Activated T-helper 17 cell treated with anti-CD3 and anti-CD28 coated beads, Interleukin-2, amount 50 U/mL, for 72 hours (primary cell): ENCODE results near the gene SLC37A3. TPM values are rescaled to one million over a fixed set of nuclear protein-coding genes. Genes with fewer than 3 reads are reported as not detected.

Experiments
- ATAC-seq: fragments of 150-1000 bp; cut with Tn5 transposase; replicated peaks from 2 replicates; pipeline ENCODE4 v1.10.0; 2021; ENCODE audit warnings: mild to moderate bottlenecking, moderate library complexity
- H3K27ac Mint-ChIP-seq: one replicate; pipeline ENCODE4 v1.8.0; 2022; ENCODE audit warnings: mixed read lengths
- H3K27me3 Mint-ChIP-seq: one replicate; pipeline ENCODE4 v1.8.0; 2022; ENCODE audit warnings: mixed read lengths
- H3K36me3 Mint-ChIP-seq: one replicate; pipeline ENCODE4 v1.8.0; 2022; ENCODE audit warnings: low read depth, mild to moderate bottlenecking, mixed read lengths
- H3K4me1 Mint-ChIP-seq: one replicate; pipeline ENCODE4 v1.8.0; 2022; ENCODE audit warnings: mixed read lengths
- H3K4me3 Mint-ChIP-seq: one replicate; pipeline ENCODE4 v1.8.0; 2022; ENCODE audit warnings: mild to moderate bottlenecking, mixed read lengths
- H3K9me3 Mint-ChIP-seq: one replicate; pipeline ENCODE4 v1.8.0; 2022; ENCODE audit warnings: mixed read lengths
- total RNA-seq, 2 donors: library from RNA; stranded (reverse); gene quantifications; one replicate each; pipeline ENCODE4 v1.2.3, GENCODE V29; 2022

Gene SLC37A3
- total RNA-seq, 2 donors from 2014 or later: 41.8 to 55.1 TPM

GRCh38 chr7:140294454-140294853 lies 103.9 kb downstream of the SLC37A3 start:
- H3K27ac Mint-ChIP-seq: no peak overlapping the region
- no peaks in the 10 kb centered on the region for H3K36me3 Mint-ChIP-seq
- H3K4me1 Mint-ChIP-seq: no peaks in the 10 kb centered on the region
- no peaks in the 10 kb centered on the region for H3K9me3 Mint-ChIP-seq
- H3K4me3 Mint-ChIP-seq: no peak overlapping the region
- ATAC-seq: no peak
- H3K27me3 Mint-ChIP-seq: no peaks in the 10 kb centered on the region

DNA sequence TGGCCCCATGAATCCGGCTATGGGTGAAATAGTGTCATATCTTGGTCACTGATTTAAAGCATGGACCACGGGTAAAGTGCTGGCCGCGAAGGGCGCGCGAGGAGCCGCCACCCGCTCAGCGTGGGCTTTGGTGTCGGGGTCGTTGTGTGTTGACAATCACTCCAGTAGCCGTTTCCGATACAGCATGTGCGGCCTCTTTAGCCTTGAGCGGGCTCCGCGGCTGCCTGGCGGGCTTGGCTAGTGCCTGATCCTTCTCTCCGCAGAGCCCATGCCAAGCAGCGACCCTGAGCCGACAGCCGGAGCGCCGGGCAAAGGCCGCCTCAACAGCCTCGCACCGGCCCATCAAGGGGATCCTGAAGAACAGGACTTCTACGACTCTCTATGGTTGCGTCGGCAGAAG lies 105.9 kb downstream of the SLC37A3 start:
- Mint-ChIP-seq H3K27me3 (no peaks in the 10 kb centered on the region), H3K9me3 (no peaks in the 10 kb centered on the region), H3K4me1 (no peaks in the 10 kb centered on the region), H3K36me3 (no peaks in the 10 kb centered on the region), H3K27ac (no peak overlapping the region), H3K4me3 (no peak overlapping the region)
- ATAC-seq: no peak

DNA sequence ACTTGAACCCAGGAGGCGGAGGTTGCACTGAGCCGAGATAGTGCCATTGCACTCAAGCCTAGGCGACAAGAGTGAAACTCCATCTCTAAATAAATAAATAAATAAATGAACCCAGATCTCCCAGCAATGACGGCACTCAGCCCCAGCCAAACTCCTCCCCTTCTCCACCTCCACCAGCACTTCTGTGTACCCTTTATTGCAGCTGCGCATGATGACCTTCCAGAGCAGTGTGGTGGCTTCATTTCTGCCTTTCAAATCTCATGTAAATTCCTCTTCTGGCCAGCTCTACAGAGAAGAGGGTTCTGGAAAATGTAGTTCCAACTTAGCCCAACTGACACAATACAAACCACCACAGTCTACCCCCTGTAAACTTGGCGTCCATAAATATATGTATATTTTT lies 108.5 kb downstream of the SLC37A3 start:
- no peak overlapping the region for H3K27ac Mint-ChIP-seq
- ATAC-seq: no peak
- H3K4me1 Mint-ChIP-seq: no peaks in the 10 kb centered on the region
- H3K4me3 Mint-ChIP-seq: no peak overlapping the region
- no peaks in the 10 kb centered on the region for H3K36me3 Mint-ChIP-seq
- no peaks in the 10 kb centered on the region for H3K9me3 Mint-ChIP-seq
- no peaks in the 10 kb centered on the region for H3K27me3 Mint-ChIP-seq

DNA sequence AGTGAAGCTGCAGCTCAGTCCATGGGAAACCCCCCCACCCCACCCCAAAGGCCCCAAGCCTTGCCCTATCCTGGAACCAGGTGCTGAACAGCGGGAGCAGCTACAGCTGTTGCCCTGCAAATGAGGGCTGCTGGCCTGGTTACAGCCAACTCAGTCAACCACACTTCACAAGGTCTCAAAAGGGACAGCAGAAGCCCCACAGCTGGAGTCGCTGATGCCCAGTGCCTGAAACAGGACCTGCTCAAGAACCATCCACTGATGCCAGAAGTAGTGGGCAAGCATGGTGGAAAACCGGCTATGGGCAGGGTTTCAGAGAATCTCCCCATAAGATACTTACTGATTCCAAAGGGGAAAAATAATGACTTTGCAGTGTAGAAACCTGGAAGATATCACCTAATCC lies 110.3 kb downstream of the SLC37A3 start:
- Mint-ChIP-seq H3K4me1 (no peaks in the 10 kb centered on the region), H3K4me3 (no peak overlapping the region), H3K36me3 (no peaks in the 10 kb centered on the region), H3K27ac (no peak overlapping the region), H3K27me3 (no peaks in the 10 kb centered on the region), H3K9me3 (no peaks in the 10 kb centered on the region)
- ATAC-seq: no peak

- no peaks in the 10 kb centered on the region for H3K9me3 Mint-ChIP-seq
- no peak for ATAC-seq
- H3K4me3 Mint-ChIP-seq: no peak overlapping the region
- no peaks in the 10 kb centered on the region for H3K4me1 Mint-ChIP-seq
- H3K27ac Mint-ChIP-seq: no peak overlapping the region
- H3K36me3 Mint-ChIP-seq: no peaks in the 10 kb centered on the region
- no peaks in the 10 kb centered on the region for H3K27me3 Mint-ChIP-seq
Observed at GRCh38 chr7:140285938-140286337, 112.4 kb downstream of the SLC37A3 start.

GRCh38 chr7:140284062-140284461 lies 114.3 kb downstream of the SLC37A3 start:
- ATAC-seq: no peak

More at GRCh38 chr7:140284062-140284461, 114.3 kb downstream of the SLC37A3 start:
- Mint-ChIP-seq H3K4me3 (no peak overlapping the region), H3K36me3 (no peaks in the 10 kb centered on the region), H3K27ac (no peak overlapping the region), H3K9me3 (no peaks in the 10 kb centered on the region), H3K27me3 (no peaks in the 10 kb centered on the region), H3K4me1 (no peaks in the 10 kb centered on the region)

Other genes starting within 250 kb of the SLC37A3 start
- gene KDM7A, start 221.5 kb downstream of the SLC37A3 start, total RNA-seq: 10 to 100 TPM; 31.1 to 48.7 TPM
- gene RAB19, start 5.5 kb upstream of the SLC37A3 start, total RNA-seq: 1 to 10 TPM; 4.5 to 7.2 TPM
- 10 to 100 TPM; 77.6 to 81.5 TPM for gene MKRN1, start 81.0 kb upstream of the SLC37A3 start, total RNA-seq
- gene DENND2A, start 242.3 kb upstream of the SLC37A3 start, total RNA-seq: not detected